Measurements from ENCODE around the gene SERPINH1. TPM values are rescaled to one million over a fixed set of nuclear protein-coding genes. Genes with fewer than 3 reads are reported as not detected.

SERPINH1 gene
- total RNA-seq, 1 donor from 2014 or later, result 191 TPM

DNA sequence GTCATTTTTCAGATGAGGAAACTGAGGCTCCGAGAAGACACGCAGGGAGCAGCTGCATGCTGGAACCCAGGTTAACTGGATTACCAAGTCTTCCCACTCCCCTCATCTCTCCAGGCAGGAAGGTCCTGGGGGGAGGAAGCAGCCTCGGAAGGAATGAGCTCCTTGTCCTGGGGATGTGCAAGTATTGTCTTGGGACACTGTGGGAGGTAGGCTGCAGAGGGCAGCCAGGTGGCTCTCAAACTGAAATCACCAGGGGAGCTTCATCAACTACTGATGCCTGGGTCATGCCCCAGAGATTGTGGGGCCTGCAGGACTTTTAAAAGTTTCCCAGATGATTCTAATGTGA, 43.9 kb upstream of the SERPINH1 start:
- no peak for DNase-seq (ENCODE audit: low read depth, low spot score)
- peaks cover under 1% of the 10 kb centered on the region for H3K27me3 Mint-ChIP-seq (ENCODE audit: low read depth)
- TF ChIP-seq, protein P1, sequence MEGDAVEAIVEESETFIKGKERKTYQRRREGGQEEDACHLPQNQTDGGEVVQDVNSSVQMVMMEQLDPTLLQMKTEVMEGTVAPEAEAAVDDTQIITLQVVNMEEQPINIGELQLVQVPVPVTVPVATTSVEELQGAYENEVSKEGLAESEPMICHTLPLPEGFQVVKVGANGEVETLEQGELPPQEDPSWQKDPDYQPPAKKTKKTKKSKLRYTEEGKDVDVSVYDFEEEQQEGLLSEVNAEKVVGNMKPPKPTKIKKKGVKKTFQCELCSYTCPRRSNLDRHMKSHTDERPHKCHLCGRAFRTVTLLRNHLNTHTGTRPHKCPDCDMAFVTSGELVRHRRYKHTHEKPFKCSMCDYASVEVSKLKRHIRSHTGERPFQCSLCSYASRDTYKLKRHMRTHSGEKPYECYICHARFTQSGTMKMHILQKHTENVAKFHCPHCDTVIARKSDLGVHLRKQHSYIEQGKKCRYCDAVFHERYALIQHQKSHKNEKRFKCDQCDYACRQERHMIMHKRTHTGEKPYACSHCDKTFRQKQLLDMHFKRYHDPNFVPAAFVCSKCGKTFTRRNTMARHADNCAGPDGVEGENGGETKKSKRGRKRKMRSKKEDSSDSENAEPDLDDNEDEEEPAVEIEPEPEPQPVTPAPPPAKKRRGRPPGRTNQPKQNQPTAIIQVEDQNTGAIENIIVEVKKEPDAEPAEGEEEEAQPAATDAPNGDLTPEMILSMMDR (conservative IDR thresholded peaks at IDR 0.05), result no peak
- no peaks in the 10 kb centered on the region for H3K36me3 Mint-ChIP-seq (ENCODE audit: low read depth)
- H3K4me3 Mint-ChIP-seq, result no peak overlapping the region
- H3K4me1 Mint-ChIP-seq, result peaks cover 12% of the 10 kb centered on the region
- no peak overlapping the region for H3K27ac Mint-ChIP-seq (ENCODE audit: unreplicated experiment)
- peaks cover 2% of the 10 kb centered on the region for H3K9me3 Mint-ChIP-seq

DNA sequence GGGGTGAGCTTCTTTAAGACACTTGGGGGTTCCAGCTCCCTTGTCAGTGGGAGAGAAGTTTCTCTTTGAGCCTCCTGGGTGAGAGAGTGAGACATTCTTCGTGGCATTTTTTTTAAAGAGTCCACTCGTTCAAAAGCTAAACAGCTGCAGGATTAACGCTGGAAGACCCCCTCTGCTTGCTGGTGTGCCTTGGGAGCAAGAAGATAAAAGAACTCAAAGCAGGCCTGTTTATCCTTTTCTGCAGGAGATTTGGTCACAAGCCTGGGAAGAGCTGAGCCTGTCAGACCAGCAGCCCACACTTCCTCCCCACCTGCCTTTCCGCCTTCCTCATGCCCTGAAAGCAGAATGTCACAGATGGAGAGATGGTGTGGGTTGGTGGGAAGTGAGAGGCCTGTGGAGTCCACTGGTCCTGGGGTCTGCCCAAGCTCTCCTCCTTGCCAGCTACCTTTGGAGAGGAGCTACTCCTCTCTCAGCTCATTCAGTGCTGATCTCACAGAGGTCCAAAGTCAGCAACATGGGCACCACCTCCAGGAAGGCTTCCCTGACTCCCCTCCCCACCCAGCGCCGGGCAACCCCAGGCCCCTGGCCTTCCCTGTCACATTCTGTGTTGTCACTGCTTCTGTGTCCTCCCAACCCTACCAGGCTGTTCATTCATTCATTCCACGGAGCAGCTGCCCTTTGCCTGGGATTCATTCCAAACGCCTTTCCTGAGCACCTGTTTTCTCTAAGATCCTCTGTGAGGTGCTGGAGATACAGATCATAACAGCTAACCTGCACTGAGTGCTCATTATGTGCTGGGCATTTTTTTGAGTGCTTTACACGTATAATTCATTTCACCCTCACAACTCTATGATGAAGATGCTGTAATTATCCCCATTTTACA, 43.0 kb upstream of the SERPINH1 start:
- H3K4me3 Mint-ChIP-seq, result no peak overlapping the region
- H3K36me3 Mint-ChIP-seq (ENCODE audit: low read depth), result no peaks in the 10 kb centered on the region
- peak overlapping the region; percentile 67 for H3K27ac Mint-ChIP-seq (ENCODE audit: unreplicated experiment)
- TF ChIP-seq, protein P1 (conservative IDR thresholded peaks at IDR 0.05), result no peak
- H3K27me3 Mint-ChIP-seq (ENCODE audit: low read depth), result peaks cover 9% of the 10 kb centered on the region
- peaks cover 12% of the 10 kb centered on the region for H3K4me1 Mint-ChIP-seq
- peaks cover 2% of the 10 kb centered on the region for H3K9me3 Mint-ChIP-seq
- no peak for DNase-seq (ENCODE audit: low read depth, low spot score)

DNA sequence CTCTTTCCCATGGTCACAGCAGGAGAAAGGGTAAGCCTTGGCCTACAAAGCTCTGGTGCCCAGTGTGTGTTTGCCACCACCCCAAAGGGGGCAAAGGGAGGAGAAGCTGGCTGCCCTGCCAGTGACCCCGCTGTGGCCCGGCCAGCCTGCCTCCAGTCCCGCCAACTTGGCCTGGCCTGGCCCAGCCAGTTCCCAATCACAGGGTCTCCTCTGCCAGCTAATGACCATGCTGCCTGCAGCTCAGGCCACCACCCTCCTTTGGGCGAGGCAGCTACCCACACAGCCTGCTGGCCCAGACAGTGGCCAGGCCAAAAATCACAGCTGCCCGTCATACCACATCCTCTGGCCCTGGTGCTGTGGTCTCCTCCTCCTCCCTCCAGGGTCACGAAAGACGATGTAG, 41.4 kb upstream of the SERPINH1 start:
- no peak overlapping the region for H3K27ac Mint-ChIP-seq (ENCODE audit: unreplicated experiment)
- H3K4me1 Mint-ChIP-seq, result peaks cover 20% of the 10 kb centered on the region
- no peaks in the 10 kb centered on the region for H3K36me3 Mint-ChIP-seq (ENCODE audit: low read depth)
- TF ChIP-seq, protein P1 (conservative IDR thresholded peaks at IDR 0.05), result no peak
- peaks cover 19% of the 10 kb centered on the region for H3K27me3 Mint-ChIP-seq (ENCODE audit: low read depth)
- no peak overlapping the region for H3K4me3 Mint-ChIP-seq
- H3K9me3 Mint-ChIP-seq, result peaks cover 2% of the 10 kb centered on the region
- DNase-seq (ENCODE audit: low read depth, low spot score), result no peak

DNA sequence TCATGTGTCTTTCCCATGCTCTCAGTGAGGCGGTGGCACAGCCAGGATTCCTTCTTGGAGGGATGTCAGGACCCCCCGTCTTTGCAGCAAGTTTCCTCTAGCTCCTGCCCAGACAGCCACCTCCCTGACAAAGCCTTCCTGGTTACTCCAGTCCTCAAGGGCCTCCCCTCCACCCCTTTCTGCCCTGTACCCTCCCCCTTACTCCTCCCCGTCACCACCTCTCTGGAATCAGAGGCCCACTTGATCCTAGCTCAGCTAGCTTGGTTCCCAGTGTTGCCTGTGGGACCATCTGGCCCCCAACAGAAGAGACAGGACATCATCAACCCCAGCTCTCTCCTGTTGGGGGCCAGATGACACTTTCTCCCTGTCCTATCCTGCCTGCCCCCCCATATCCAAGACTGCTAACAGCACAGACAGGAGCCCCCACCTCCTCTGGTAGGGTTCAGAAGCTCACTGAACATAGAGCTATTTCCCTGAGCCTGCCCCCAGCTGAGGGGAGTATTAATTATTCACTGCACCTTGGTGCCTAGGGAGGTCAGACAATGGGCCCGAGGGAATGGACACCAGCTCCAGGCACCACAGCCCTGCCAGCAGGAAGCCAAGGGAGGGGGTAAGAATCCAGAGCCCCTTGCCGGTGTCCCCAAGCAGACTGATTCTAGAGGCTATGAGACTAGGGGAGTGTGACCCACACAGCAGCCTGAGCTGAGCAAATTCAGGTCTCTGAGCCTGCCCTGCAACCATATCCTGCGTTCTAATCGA, 39.6 kb upstream of the SERPINH1 start:
- Mint-ChIP-seq H3K27ac (ENCODE audit: unreplicated experiment) (peak overlapping the region; percentile 20), H3K27me3 (ENCODE audit: low read depth) (peaks cover 21% of the 10 kb centered on the region), H3K9me3 (no peaks in the 10 kb centered on the region), H3K36me3 (ENCODE audit: low read depth) (no peaks in the 10 kb centered on the region), H3K4me3 (peak overlapping the region; percentile 51), H3K4me1 (peaks cover 32% of the 10 kb centered on the region)
- DNase-seq (ENCODE audit: low read depth, low spot score), result no peak
- TF ChIP-seq, protein P1 (conservative IDR thresholded peaks at IDR 0.05), result no peak

DNA sequence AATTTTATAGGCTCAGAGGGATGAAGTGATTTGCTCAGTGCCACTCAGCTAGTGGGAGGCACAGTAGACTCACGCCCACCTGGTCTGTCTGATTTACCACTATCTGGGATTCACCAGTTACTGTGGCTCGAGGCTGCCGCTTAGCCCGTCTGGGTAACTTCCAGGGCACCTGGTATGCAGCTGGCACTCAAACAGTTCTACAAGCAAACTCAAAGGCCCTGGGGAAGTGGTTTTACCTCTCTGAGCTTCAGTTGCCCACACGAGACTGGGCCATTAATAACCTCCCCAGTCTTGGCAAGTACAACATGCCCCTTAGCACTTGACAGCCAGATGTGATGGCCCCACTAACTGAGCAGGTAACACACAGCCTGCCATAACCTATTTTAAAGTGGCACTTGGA, 38.9 kb upstream of the SERPINH1 start:
- Mint-ChIP-seq H3K9me3 (no peaks in the 10 kb centered on the region), H3K4me1 (peaks cover 33% of the 10 kb centered on the region), H3K36me3 (ENCODE audit: low read depth) (no peaks in the 10 kb centered on the region), H3K27me3 (ENCODE audit: low read depth) (peaks cover 25% of the 10 kb centered on the region), H3K4me3 (peak overlapping the region; percentile 88), H3K27ac (ENCODE audit: unreplicated experiment) (no peak overlapping the region)
- DNase-seq (ENCODE audit: low read depth, low spot score), result no peak
- TF ChIP-seq, protein P1 (conservative IDR thresholded peaks at IDR 0.05), result no peak

Data from neural crest cell (in vitro differentiated cells).